Stimulated activated CD4-positive, alpha-beta T cell treated with anti-CD3 and anti-CD28 coated beads, TNF-alpha, amount 100 ng/mL, for 4 hours (primary cell): ENCODE data around the gene MED22.
"Not testable (repeated sequence)": the region's sequence is repeated elsewhere in the genome, so short reads cannot be mapped to it uniquely, and the experiment has no call there.

Source experiments
- DNase-seq, 3 experiments: peaks; one replicate each; pipeline ENCODE4 v3.0.0-alpha.2; 2020; ENCODE audit warnings: low read depth in 3 of 3

The MED22 gene

GRCh38 chr9:133347985-133348717 lies at the start of gene MED22, which contains the start of gene RPL7A:
TSS of gene MED22 (minus strand) at chr9:133348131. CDS start at chr9:133346662, 1,469 bp downstream.
TSS of gene RPL7A (plus strand) at chr9:133348218. CDS start at chr9:133348244, 26 bp downstream.
- peak; percentile 83 to 88 (median 85) for DNase-seq

- DNase-seq, result no peak
These were observed 49.4 kb upstream of the MED22 start for GRCh38 chr9:133397370-133397769.

- no peak for DNase-seq
These were observed 49.0 kb upstream of the MED22 start for GRCh38 chr9:133396952-133397351.

GRCh38 chr9:133394687-133395271 lies 46.8 kb upstream of the MED22 start:
- no peak for DNase-seq

GRCh38 chr9:133393399-133393798 lies 45.5 kb upstream of the MED22 start:
- DNase-seq, result no peak

- not testable (repeated sequence) for DNase-seq
These were observed 44.4 kb upstream of the MED22 start for GRCh38 chr9:133392308-133392707.

- not testable (repeated sequence) for DNase-seq
These were observed 43.5 kb upstream of the MED22 start for GRCh38 chr9:133391449-133391848.

GRCh38 chr9:133390713-133391112 lies 42.8 kb upstream of the MED22 start:
- DNase-seq, result no peak

- no peak for DNase-seq
These were observed 41.6 kb upstream of the MED22 start for GRCh38 chr9:133389562-133389961.

- DNase-seq, result no peak
These were observed 41.2 kb upstream of the MED22 start for GRCh38 chr9:133389025-133389557.

GRCh38 chr9:133387680-133388079 lies 39.7 kb upstream of the MED22 start:
- DNase-seq, result no peak

- no peak for DNase-seq
These were observed 38.4 kb upstream of the MED22 start for GRCh38 chr9:133386338-133386737.

GRCh38 chr9:133385452-133385851 lies 37.5 kb upstream of the MED22 start:
- DNase-seq, result no peak

GRCh38 chr9:133384736-133385321 lies 36.9 kb upstream of the MED22 start:
- no peak for DNase-seq

- no peak for DNase-seq
These were observed 35.5 kb upstream of the MED22 start for GRCh38 chr9:133383438-133383837.

- DNase-seq, result no peak
These were observed 34.7 kb upstream of the MED22 start for GRCh38 chr9:133382507-133383141.

GRCh38 chr9:133380734-133381133 lies 32.8 kb upstream of the MED22 start:
- no peak for DNase-seq

GRCh38 chr9:133379153-133380086 lies 31.5 kb upstream of the MED22 start:
- DNase-seq, result no peak

- DNase-seq, result no peak
These were observed 30.6 kb upstream of the MED22 start for GRCh38 chr9:133378408-133378962.

GRCh38 chr9:133377721-133378216 lies 29.8 kb upstream of the MED22 start:
- no peak for DNase-seq

- DNase-seq, result not testable (repeated sequence)
These were observed 29.3 kb upstream of the MED22 start for GRCh38 chr9:133377280-133377679.
